OCI-LY3 (cell line): ENCODE results near the gene EHMT1.
A peak's percentile ranks its signal among the peaks of the same experiment; 100 is the strongest.

Experiments used
- H2AFZ ChIP-seq: fragments of 200-600, 300-600 bp; shearing (Covaris generic); 2 replicates; pipeline ENCODE4 v1.6.0; 2014; ENCODE audit warnings: antibody characterized with exemption, low read depth, low read length
- H3K27ac ChIP-seq: fragments of 200-600, 300-600 bp; sonication (generic); 2 replicates; pipeline ENCODE4 v1.5.1; 2014; ENCODE audit warnings: mild to moderate bottlenecking, low read length, moderate library complexity, mixed read lengths
- H3K27me3 ChIP-seq: fragments of 200-600, 300-600 bp; sonication (generic); 2 replicates; pipeline ENCODE4 v1.6.1; 2014; ENCODE audit warnings: low read depth, low read length, mixed read lengths
- H3K36me3 ChIP-seq: fragments of 200-600, 300-600 bp; sonication (generic); replicated peaks from 2 replicates; pipeline ENCODE3; 2014; ENCODE audit warnings: low read depth, low read length, mixed read lengths
- H3K4me1 ChIP-seq: fragments of 300-600, 200-600 bp; sonication (generic); 2 replicates; pipeline ENCODE4 v1.6.1; 2014; ENCODE audit warnings: low read length, mixed read lengths
- H3K4me2 ChIP-seq: fragments of 200-600, 300-600 bp; sonication (generic); 2 replicates; pipeline ENCODE4 v1.6.1; 2014; ENCODE audit warnings: low read length, mixed read lengths
- H3K4me3 ChIP-seq: fragments of 300-600, 200-600 bp; sonication (generic); 2 replicates; pipeline ENCODE4 v1.5.1; 2014; ENCODE audit warnings: antibody characterized with exemption, mild to moderate bottlenecking, low read length, moderate library complexity
- H3K79me2 ChIP-seq: fragments of 300-600, 200-600 bp; shearing (Covaris generic); 2 replicates; pipeline ENCODE4 v1.6.1; 2014; ENCODE audit warnings: mild to moderate bottlenecking, low read length, mixed read lengths
- H3K9ac ChIP-seq: fragments of 300-600, 200-600 bp; shearing (Covaris generic); 2 replicates; pipeline ENCODE4 v1.6.0; 2014; ENCODE audit warnings: mild to moderate bottlenecking, low read length, moderate library complexity
- H3K9me3 ChIP-seq: fragments of 200-600, 300-600 bp; shearing (Covaris generic); 2 replicates; pipeline ENCODE4 v1.6.1; 2014; ENCODE audit warnings: low read length, mixed read lengths; ENCODE audit not compliant: insufficient read depth
- H4K20me1 ChIP-seq: fragments of 200-600, 300-600 bp; sonication (generic); 2 replicates; pipeline ENCODE4 v1.6.1; 2016; ENCODE audit warnings: low read length, mixed read lengths; ENCODE audit not compliant: insufficient read depth
- EZH2phosphoT487 ChIP-seq: fragments of 200-600 bp; shearing (Covaris generic); IDR thresholded peaks from 2 replicates; pipeline ENCODE4 v1.6.1; 2018; ENCODE audit warnings: antibody characterized with exemption, mixed run types, low read depth
- TF ChIP-seq, protein P1 (sequence below): fragments of 200-600, 300-600 bp; sonication (generic); IDR thresholded peaks from 2 replicates; pipeline ENCODE4 v1.5.1; 2014; ENCODE audit warnings: antibody characterized with exemption, low read length, low read depth

The EHMT1 gene

DNA sequence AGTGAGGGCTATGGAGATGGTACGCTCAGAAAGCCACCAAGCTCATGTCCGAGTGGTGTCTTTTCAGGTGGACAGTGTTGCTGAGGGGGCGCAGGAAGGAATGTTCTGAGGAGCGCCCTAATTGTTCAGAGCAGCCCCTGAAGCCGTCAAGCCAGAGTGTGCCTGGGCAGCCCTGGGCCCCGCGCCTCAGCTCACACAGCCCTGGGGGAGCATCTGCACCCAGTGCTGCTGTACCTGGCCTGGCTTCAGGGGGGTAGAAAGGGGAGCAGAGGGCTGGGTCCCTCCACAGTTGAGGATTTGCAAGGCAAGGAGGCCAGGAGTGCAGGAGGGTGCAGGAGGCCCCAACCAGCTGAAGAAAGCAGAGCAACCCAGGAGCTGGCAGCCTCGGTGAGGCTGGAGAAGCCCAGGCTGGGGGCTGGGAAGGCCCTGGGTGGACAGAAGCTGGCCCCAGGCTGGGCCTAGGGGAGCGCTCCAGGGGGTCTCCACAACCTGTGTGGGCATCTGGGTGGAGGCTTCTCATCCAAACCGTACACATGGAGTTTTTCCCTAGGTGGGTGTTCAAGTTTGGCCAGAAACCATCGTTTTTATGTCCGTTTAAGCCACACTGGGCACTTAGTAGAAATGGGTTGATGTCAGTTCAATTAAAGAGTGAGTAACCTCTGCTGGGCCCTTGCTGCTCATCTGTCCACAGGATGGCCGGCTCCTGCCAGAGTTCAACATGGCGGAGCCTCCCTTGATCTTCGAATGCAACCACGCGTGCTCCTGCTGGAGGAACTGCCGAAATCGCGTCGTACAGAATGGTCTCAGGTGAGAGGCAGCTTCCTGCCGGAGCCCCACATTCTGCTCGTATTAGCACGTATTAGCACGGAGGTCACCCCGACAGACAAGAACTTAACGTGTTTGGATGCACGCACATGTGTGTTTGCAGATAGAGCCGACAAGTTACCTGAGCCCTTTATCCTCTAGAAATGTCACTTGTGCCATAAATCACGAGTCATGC is 196.8 kb downstream of the EHMT1 start:
- Histone ChIP-seq H3K27ac (peak overlapping the region; percentile 90), H3K36me3 (peaks cover 68% of the 10 kb centered on the region), H3K9ac (peak overlapping the region; percentile 42; the same call in 1 of the 2 replicates), H3K27me3 (no peaks in the 10 kb centered on the region), H4K20me1 (no peaks in the 10 kb centered on the region), H2AFZ (no peak overlapping the region), H3K4me1 (peaks cover 32% of the 10 kb centered on the region), H3K79me2 (peaks cover 25% of the 10 kb centered on the region), H3K4me2 (peak overlapping the region; percentile 55), H3K9me3 (no peaks in the 10 kb centered on the region), H3K4me3 (peak overlapping the region; percentile 21; the same call in 1 of the 2 replicates)
- no peak for TF ChIP-seq EZH2phosphoT487
- TF ChIP-seq, protein P1, sequence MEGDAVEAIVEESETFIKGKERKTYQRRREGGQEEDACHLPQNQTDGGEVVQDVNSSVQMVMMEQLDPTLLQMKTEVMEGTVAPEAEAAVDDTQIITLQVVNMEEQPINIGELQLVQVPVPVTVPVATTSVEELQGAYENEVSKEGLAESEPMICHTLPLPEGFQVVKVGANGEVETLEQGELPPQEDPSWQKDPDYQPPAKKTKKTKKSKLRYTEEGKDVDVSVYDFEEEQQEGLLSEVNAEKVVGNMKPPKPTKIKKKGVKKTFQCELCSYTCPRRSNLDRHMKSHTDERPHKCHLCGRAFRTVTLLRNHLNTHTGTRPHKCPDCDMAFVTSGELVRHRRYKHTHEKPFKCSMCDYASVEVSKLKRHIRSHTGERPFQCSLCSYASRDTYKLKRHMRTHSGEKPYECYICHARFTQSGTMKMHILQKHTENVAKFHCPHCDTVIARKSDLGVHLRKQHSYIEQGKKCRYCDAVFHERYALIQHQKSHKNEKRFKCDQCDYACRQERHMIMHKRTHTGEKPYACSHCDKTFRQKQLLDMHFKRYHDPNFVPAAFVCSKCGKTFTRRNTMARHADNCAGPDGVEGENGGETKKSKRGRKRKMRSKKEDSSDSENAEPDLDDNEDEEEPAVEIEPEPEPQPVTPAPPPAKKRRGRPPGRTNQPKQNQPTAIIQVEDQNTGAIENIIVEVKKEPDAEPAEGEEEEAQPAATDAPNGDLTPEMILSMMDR, result no peak

DNA sequence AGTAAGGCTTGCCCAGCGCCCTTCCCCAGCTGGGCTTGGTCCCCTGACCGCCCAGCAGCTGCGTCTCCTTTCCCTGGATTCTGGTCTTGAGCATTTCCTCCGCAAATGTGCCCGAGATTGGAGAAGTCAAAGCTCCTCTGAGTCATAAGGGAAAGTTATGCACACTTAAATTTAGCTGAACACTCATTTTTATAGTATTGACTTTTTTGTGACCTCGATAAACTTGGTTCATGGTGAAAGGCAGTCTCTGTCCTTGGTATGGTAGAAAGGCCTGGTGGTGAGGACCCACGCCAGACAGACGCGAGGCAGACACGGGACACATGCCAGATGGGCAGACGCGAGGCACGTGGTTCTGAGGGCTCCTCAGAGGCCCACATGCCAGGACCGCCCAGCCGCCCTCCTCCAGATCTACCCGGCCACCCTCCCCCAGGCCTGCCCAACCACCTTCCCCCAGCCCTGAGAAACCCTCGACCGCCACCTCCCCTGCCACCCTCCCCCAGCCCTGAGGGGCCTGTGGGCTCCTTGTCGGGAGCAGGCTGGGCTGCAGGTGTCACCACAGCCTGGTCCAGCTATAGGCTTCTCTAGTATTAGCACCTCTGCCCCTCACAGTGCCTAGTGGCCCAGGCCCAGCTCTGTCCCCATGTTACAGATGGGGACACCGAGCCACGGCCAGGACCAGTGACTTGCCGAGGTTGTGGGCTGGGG is 197.9 kb downstream of the EHMT1 start:
- TF ChIP-seq, protein P1, result peak; percentile 10; the same call in 1 of the 2 replicates
- no peak for TF ChIP-seq EZH2phosphoT487
- peaks cover 32% of the 10 kb centered on the region for H3K4me1 ChIP-seq
- H3K4me3 ChIP-seq, result peak overlapping the region; percentile 21; the same call in 1 of the 2 replicates
- H4K20me1 ChIP-seq, result no peaks in the 10 kb centered on the region
- H3K27me3 ChIP-seq, result no peaks in the 10 kb centered on the region
- peaks cover 67% of the 10 kb centered on the region for H3K36me3 ChIP-seq
- peak overlapping the region; percentile 90 for H3K27ac ChIP-seq
- no peak overlapping the region for H2AFZ ChIP-seq
- H3K79me2 ChIP-seq, result peaks cover 32% of the 10 kb centered on the region
- H3K9me3 ChIP-seq, result no peaks in the 10 kb centered on the region
- H3K4me2 ChIP-seq, result peak overlapping the region; percentile 55
- H3K9ac ChIP-seq, result peak overlapping the region; percentile 55

GRCh38 chr9:137817236-137818200 is 198.7 kb downstream of the EHMT1 start:
- H3K36me3 ChIP-seq, result peaks cover 70% of the 10 kb centered on the region
- no peak overlapping the region for H2AFZ ChIP-seq
- peak overlapping the region; percentile 2; the same call in 1 of the 2 replicates for H3K4me3 ChIP-seq
- peak overlapping the region; percentile 30 for H3K4me2 ChIP-seq
- H3K9me3 ChIP-seq, result no peaks in the 10 kb centered on the region
- H3K79me2 ChIP-seq, result peaks cover 40% of the 10 kb centered on the region
- H3K27ac ChIP-seq, result peak overlapping the region; percentile 90
- peaks cover 32% of the 10 kb centered on the region for H3K4me1 ChIP-seq
- TF ChIP-seq EZH2phosphoT487, result no peak
- TF ChIP-seq, protein P1, result no peak
- no peaks in the 10 kb centered on the region for H3K27me3 ChIP-seq
- peak overlapping the region; percentile 55 for H3K9ac ChIP-seq
- H4K20me1 ChIP-seq, result no peaks in the 10 kb centered on the region
